COLO829 (cell line): Measurements from ENCODE around the gene FEZF2.

Experiments
- DNase-seq: peaks from one replicate; pipeline ENCODE4 v3.0.0; 2012; ENCODE audit warnings: low spot score

Gene FEZF2

DNA sequence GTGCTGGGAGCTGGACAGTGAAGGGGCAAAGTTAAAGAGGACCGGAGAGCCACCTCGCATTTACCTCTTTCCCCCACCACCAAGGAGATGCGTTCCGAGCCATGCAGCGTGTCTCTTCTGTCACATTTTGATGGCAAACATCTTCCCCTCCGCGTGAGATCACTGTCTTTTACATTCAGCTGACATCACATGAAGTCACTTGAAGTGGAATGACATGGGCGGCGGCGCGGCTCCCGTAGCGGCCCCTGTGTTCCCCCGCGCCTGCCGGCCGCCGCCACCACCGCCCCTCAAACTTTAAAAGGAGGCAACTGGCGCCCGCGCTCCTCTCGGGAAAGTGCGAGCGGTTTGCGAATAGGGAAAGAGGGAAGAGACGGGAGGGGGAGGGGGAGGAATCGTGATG lies at the start of gene FEZF2:
TSS of gene FEZF2 (minus strand) at position 336 of the 400 bp plus-strand sequence. CDS start 682 bp downstream, outside the sequence.
- no peak for DNase-seq

DNA sequence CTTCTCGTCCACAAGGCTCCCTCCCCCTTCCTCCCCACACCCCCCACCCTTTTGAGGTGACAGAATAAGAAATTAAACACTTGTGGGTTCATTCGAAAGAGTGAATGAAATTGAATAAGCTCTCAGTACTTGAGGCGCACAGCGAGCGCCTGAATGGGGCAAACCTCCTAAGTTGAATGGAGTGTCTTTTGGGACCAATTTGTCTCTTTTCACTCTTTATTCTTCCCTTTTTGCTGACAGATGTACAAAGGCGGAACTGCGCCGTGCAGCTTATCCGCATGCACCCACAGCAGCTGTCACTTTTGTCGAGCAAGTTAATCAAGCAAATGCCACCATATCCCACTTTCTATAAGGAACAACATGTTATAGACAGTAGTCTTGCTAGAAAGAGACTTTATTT lies 47.9 kb upstream of the FEZF2 start:
- DNase-seq, result no peak

DNA sequence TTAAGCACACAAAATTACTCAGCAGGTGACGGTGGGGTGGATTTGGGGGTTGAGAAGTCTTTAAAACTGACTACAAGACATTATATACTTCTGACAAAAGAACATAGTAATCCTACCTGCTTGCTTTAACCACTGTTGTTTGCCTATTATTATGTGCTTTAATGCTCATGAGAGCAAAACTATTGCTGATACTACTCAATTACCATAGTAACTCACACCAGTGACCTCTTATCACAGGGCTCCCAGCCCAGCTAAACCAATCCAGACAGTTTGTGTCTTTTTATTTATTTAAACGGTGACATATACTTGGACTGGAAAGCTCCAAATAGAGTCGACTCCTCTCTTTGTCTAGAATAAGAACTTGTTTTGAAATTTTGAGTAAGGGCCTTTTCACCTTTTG lies 42.8 kb upstream of the FEZF2 start:
- DNase-seq, result no peak

DNA sequence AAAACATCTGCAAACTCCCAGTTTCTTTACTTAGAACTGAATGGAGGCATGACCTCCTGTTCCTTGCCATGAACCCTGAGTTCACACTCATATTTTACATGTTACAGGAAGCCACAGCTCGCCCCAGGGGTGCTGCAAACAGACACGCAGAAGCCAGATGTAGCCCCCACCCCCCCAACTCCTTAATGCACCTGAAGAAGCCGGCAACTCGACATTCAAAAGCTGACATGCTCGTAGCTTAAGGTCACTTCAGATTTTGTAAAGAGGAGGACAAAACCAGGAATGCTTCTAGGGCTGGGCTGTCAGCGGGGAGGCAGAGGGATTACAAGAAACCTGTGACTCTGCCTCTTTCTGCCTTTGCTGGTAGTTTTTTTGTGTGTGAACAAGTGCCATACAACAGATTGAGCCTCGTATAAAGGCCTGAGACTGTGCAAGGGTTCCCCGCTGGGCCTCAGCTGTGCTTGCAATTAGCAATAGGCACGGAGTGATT lies 42.0 kb upstream of the FEZF2 start:
- DNase-seq, result no peak

- DNase-seq, result no peak
These were observed 41.4 kb upstream of the FEZF2 start for GRCh38 chr3:62414786-62415185.

DNA sequence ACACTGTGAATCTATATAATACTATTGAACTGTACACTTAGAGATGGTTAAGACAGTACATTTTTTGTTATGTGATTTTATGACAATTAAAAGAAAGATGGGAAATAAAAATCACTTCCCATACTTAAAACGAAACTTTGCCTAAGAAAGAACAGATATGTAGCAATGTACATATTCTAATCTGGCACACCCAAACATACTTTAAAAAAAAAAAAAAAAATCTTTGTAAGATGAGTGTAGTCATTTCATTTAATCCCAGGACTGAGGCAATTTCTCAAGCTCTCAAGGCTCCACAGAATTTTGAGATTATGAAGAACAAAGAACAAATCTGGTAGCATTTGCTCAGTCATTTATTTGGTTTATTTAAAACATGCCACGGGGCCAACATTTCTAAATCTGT lies 40.3 kb upstream of the FEZF2 start:
- no peak for DNase-seq

DNA sequence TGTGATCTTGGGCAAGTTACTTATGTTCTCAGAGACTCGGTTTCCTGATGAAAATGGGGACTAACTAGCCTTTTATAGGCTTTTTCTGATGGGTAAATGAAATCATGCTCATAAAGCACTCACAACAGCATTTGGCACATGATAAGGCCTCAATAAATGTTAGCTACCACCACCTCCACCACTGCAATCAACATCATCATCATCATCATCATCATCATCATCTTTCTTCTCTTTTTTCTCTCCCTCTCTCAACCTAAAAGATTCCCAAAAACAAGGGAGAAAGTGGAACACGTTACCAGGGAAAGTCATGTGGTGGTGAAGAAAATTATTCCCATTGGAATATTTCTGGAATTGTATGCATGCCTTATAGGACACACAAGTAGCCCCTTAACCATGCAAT lies 33.6 kb upstream of the FEZF2 start:
- DNase-seq, result no peak

DNA sequence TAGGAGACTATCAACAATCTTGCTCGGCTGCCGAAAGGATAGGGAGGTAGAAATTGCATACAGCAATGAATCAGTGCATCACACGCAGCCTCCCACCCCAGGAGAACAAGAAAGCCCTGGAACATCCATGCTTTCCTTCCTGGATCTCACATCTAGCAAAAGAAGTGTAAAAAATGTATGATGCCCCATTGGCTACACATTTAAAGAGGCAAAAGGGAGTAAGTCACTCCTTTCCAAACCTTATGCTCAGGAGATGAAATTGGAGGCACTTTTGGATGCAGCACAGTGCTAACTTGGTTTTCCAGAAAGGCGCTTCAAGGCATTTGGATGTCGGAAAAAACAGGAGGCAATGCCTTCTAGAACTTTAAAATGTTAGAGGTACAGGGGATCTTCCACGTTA lies 32.2 kb upstream of the FEZF2 start:
- DNase-seq, result no peak

DNA sequence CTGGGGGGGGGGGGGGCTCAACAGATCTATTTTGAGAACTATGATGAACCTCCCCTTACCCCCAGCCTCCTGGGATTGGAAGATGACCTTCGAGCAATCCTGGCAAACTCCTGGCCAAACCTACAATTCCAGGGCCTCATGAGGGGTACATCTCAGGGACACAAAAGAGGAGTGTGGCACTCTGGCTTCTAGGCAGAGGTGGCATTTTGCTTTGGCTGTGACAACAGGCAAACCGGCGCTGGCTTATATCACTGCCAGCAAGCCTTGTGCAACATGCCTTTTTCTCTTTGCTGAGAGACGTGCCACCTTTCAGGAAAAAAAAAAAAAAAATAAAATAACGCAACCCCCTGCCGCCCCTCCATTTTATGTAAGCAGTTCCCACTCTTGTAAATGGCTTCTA lies 31.8 kb upstream of the FEZF2 start:
- DNase-seq, result no peak

DNA sequence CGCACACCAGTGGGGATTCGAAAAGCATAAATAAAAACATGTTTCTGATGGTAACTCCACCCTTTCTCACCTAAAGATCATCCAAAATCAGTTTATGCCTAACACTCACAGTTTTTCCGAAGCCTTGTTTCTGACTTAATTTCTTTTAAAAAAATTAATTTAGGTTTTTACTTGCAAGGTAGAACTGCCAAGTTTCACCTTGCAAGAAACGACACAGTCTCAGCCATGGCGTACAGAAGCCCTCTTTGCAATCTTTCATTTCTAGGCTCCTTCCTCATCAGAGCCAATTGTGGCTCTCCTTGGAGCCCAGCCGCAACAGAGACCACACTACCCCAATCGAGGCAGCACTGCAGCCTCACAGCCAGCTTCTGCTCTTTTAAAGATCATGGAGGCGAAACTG lies 31.0 kb upstream of the FEZF2 start:
- no peak for DNase-seq

- no peak for DNase-seq
These were observed 30.4 kb upstream of the FEZF2 start for GRCh38 chr3:62403765-62404164.

DNA sequence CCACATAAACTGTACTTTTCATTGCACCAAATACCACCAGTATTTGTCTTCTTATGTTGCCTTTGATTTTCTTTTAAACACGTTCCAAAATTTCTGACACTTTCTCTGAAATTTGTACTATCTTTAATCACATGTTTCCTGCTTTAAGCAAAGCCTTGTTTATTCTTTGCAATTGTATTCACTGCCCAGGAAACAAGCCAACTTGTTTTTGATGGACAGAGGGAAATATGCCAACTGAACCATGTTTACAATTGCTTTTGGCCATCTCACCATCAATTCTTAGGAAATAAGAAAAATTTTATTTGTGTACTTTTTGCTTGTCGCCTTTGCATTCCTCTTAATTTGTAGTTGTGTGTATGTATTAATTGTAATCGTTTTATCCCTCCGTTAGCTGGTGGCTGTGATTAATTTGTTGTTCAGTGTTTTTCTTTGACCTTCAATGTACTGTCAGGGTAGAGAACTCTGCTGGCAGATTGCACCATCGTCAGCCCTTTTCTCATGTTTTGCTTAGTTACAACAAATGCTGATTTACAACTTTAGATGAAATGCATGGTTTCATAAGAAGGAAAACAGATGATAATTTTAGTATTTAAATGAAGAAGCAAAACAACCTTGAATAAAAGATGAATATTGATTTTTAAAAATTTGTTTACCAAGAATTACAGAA lies 19.4 kb upstream of the FEZF2 start:
- DNase-seq, result no peak

DNA sequence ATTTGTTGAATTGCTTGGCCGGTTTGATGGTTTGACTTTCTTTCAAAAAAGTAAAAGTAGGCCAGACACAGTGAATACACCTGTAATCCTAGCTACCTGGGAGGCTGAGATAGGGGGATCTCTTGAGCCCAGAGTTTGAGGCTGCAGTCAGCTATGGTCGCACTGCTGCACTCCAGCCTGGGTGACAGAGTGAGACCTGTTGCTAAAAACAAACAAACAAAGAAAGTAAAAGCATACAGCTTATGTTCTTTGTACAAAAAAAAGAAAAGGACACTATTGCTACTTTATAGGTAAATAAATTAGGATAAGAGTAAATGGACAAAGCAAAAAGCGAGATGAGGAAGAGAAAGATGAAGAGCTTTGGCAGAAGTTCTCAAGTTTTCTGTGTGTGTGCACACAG lies 13.9 kb upstream of the FEZF2 start:
- no peak for DNase-seq

DNA sequence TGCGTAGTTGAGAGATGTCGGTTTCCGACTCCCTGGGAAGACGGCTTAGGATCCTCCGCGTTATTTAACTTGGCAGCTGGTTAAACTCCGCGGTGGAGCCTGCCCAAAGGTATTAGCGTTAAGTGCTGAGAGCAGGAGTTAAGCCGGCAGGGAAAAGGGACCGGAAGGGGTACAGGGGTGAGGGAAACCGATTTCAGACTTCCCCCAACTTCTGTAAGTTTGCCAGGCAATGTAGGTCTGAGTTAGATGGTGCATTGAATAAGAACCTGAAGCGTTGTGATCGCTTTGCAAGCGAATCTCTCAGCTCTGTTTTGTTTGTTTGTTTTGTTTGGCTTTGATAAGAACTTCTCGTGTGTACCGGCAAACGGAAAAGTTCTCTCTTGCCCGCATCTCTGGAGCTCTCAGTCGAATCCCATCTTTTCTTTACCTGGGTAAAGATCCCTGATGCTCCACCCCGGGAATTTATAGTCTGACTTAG lies 6.0 kb upstream of the FEZF2 start:
- DNase-seq, result no peak

DNA sequence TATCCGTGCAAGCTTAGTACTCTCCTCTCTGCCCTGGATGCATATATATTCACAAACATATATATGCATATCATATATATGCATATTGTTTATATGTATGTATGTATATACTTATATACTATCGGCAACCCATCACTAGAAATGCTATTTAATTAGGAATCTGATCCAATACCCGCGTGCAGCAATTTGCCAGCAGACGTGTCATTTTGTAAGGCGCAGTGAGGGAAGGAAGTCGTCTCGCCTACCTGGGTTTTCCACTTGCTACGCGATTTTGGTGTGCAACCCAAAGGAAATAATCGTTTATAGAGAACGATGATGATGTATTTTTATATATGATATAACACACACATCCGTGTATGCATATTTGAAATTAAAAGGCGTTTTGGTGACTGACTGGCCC lies 5.6 kb upstream of the FEZF2 start:
- no peak for DNase-seq

DNA sequence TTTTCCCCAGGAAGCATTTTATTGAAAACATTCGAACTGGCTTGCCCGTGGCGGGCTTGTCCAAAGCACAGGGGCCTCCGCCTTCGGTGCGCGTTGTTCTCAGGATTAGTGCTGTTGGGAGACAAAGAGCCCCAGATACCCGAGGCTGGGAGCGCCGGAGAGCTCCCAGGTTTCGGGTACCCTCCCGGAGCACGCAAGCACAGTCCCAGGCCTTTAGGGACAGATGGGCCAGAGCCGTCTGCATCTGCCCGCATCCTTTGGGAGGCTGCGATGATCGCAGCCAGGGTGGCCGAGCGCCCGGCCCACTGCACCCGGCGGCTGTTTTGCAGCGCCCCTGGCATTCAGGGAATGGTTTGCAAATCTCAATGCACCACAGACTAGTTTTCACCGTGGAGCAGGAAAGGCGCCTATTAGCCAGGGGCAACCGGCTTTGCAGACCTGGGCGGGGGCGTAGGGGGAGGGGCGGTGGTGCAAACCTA lies 5.0 kb upstream of the FEZF2 start:
- no peak for DNase-seq

DNA sequence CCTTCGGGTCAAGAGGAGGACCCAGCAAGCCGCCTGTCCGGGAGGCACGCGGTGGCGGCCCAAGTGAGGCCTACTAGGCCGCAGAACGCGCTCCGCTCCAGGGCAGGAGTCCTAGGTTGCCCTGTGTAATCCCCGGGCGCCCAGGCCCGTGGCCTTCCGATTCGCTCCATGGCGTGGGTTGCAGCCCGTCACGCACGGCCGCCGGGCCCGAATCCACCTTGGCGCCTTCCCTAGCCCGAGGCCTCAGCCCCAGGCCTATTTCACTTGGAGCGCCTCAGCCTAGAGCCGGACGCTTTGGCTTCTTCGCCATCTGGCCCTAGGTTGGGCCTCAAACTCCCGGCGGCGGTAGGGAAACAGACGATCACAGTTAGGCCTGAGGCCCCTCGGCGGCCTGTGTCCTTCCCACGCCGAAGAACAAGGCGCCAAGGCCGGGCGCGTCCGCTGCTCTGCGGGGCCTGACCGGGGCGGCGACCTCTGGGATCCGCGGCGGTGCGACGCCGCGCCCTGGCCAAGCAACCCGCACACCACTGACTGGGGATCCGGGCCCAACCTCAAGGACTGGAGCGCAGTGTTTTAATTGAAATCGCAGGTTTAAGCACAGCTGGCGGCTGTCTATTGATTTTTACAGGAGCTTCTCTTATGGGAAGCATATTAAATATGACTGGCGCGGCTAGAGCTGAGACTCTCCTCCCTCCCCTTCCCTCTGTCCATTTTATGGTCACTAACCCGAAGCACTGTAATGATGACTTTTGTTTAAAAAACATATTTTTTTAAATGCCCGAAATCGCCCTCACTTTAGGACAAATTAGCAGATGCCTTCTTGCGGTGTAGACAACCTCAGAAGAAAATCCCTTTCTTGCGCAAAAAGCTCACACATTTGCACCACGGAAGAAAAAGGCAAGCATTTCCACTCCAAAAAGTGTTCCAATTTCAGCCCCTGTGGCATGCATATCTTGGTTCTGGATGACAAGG lies 3.8 kb upstream of the FEZF2 start:
- no peak for DNase-seq

- DNase-seq, result no peak
These were observed 3.0 kb upstream of the FEZF2 start for GRCh38 chr3:62376454-62376720.

DNA sequence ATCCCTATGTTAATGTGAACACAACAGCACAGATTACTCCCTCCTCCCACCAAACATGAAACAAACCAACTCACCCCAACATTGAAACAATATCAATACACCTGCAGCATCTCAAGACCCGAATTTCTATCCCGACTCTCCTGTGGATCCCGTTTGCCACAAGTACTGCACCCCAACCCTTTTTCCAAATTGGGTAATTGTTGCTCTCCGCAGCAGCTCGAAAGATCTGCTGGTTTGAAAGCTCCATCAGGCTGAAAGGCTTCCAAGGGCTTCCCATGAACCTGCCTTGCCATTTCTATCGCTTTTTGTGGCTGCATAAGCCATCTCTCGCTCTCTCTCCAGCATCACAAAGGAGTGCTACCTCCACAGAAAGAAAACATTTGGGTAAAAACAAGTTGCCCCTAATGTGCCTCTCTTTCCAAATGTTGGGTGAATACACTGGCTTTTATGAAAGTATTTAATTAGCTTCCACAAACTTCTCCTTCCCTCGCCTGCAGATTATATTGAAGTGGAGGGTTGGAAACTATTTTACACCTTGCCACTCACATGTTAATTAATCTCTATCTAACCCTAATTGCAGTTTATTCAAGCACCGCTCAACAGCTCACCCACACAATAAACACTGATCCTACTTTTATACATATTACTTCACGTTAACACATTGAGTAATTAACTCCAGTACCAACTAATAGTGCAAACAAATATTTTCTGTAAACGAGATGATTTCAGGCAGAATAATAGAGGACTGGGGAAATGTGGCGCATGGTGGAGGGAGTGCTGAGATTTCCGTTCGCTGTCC lies 2.5 kb upstream of the FEZF2 start:
- no peak for DNase-seq

DNA sequence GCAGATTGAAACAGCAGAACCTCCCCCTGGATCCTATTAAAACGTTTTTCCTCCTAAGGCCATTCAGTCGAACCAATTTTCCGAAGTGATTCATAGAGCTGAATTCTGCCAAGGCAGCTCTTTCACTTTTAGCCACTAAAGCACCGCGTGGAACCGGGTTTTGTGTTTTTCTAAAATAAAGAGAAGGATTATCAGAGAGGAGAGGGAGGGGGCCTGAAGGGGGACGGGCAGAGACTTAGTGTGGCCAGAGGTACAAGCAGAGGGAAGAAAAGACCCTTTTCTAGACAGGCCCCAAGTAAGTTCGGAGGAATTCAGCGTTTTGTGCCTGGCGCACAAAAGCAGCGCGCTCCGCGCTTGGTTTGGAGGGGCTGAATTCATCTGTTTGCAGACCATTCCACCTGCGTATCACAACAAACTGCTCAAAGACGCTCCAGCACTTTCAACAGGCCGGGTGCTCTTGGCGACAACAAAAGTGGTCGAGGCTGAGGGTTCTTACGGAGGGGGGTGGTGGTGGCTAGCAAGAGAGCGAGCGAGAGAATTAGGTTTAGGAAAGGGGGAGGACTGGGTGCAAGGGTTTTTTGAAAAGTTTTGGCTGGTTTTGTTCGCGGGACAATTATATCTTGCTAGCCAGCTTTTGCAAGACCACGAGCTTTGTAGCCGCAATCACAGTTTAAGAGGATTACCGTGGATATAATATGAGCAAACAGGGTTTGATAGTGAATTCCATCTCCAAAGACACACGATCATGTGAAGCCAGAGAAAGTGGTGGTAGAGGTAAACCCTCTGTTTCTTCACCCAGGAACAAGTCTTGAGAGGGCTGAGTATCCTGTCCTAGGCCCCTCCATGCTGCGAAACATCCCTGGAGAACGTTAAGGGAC lies 1.2 kb upstream of the FEZF2 start:
- DNase-seq, result no peak

GRCh38 chr3:62373714-62374333 lies 474 bp upstream of the FEZF2 start:
- DNase-seq, result no peak
